Measurements from ENCODE around the gene POLG. TPM values are rescaled to one million over a fixed set of nuclear protein-coding genes. Genes with fewer than 3 reads are reported as not detected.

POLG gene
- total RNA-seq, 1 experiment from 2014 or later: 83.6 TPM

DNA sequence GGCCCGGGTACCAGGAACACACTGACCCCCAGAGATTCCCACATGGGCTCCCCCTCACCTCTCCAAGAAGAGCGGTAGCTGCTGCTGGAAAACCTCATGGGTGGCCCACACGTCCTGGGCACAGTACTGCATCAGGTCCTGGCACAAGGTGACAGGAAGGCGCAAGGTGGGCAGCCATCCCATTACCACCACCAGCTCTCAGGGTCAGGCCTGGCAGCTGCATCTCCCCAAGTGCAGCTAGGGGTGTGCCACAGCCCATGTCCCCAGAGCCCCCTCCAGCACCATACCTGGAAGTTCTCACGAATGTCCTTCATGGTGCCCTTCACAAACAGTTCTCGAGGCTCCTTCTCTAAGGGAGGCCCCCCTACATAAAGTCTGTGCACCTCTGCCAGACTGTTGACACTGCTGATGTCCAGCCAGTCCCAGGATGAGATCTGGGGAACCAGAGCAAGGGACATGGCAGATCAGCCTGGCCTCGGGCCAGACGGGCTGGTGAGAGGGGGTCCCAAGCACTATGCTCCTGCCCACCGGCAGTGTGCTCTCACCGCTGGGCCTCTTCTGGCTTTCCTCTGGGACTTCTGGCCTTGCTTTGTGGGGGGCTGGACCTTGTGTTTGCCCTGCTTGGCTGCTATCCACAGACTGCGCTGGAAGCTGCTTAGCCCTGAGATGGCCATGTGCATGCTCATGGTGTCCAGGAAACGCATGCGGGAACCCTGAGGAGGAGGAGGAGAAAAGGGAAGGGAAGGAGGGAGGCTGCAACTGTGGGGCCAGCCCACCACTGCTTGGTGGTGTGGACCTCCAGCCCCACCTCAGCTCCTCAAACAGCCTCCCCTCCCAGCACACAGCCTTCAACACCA lies 6.0 kb downstream of the POLG start:
- CTCF ChIA-PET: no interaction called here
- TF ChIP-seq, protein P1, sequence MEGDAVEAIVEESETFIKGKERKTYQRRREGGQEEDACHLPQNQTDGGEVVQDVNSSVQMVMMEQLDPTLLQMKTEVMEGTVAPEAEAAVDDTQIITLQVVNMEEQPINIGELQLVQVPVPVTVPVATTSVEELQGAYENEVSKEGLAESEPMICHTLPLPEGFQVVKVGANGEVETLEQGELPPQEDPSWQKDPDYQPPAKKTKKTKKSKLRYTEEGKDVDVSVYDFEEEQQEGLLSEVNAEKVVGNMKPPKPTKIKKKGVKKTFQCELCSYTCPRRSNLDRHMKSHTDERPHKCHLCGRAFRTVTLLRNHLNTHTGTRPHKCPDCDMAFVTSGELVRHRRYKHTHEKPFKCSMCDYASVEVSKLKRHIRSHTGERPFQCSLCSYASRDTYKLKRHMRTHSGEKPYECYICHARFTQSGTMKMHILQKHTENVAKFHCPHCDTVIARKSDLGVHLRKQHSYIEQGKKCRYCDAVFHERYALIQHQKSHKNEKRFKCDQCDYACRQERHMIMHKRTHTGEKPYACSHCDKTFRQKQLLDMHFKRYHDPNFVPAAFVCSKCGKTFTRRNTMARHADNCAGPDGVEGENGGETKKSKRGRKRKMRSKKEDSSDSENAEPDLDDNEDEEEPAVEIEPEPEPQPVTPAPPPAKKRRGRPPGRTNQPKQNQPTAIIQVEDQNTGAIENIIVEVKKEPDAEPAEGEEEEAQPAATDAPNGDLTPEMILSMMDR (IDR thresholded peaks at IDR 0.05; ENCODE audit: unreplicated experiment): no peak
- intact Hi-C loops (cut with micrococcal nuclease; ENCODE audit: unreplicated experiment): no loop called here
- no peak for DNase-seq
- Mint-ChIP-seq H3K9me3 (ENCODE audit: low read depth, unreplicated experiment) (no peaks in the 10 kb centered on the region), H3K4me1 (ENCODE audit: low read depth, unreplicated experiment) (peaks cover 27% of the 10 kb centered on the region), H3K36me3 (ENCODE audit: insufficient read depth, unreplicated experiment) (peaks cover 78% of the 10 kb centered on the region), H3K27ac (ENCODE audit: unreplicated experiment) (no peak overlapping the region), H3K27me3 (ENCODE audit: unreplicated experiment) (no peaks in the 10 kb centered on the region), H3K4me3 (ENCODE audit: low read depth, unreplicated experiment) (no peak overlapping the region)
- no TSS peak for BruUV-seq (replicated peaks)

DNA sequence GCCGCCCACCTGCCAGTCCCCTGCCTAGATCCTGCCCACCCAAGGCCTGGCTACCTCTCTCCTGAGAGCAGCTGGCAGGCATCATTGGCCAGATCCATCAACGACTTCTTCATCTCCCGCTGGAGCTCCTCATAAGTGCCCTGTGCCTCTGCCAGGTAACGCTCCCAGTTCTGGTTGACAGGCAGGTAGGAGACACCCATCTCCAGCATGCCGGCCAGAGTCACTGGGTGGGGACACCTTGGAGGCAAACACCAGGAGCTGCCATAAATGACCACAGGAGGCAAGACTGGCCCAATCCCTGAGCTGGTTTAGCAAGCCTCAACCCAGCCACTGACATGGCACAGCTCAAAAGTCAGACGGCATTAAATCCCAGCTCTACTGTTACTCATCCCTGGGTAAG lies 7.5 kb downstream of the POLG start:
- no peak overlapping the region for H3K27ac Mint-ChIP-seq (ENCODE audit: unreplicated experiment)

DNA sequence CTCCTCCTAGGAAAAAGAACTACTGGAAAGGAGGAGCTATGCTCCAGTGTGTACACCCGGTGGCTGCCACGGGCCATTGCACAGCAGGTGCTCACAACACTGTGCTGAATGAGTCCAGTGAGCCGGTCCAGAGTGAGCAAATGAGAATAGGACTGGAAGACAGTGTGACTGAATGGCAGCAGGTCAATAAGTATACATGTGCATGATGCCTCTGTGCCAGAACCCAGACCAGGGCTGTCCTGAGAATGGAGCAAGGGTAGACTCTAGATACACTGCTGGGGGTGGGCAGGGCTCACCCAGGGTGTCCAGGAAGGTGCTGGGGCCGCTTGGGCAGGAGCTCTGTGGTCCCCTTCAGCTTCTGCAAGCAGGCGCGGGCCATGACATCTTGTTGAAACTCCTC lies 8.3 kb downstream of the POLG start:
- Mint-ChIP-seq H3K4me1 (ENCODE audit: low read depth, unreplicated experiment) (peaks cover 18% of the 10 kb centered on the region), H3K4me3 (ENCODE audit: low read depth, unreplicated experiment) (no peak overlapping the region), H3K27me3 (ENCODE audit: unreplicated experiment) (no peaks in the 10 kb centered on the region), H3K36me3 (ENCODE audit: insufficient read depth, unreplicated experiment) (peaks cover 69% of the 10 kb centered on the region), H3K9me3 (ENCODE audit: low read depth, unreplicated experiment) (no peaks in the 10 kb centered on the region), H3K27ac (ENCODE audit: unreplicated experiment) (no peak overlapping the region)
- BruUV-seq (replicated peaks): no TSS peak
- intact Hi-C loops (cut with micrococcal nuclease; ENCODE audit: unreplicated experiment): no loop called here
- no peak for DNase-seq
- CTCF ChIA-PET: no interaction called here
- TF ChIP-seq, protein P1 (IDR thresholded peaks at IDR 0.05; ENCODE audit: unreplicated experiment): no peak

More for the DNA sequence above, 7.5 kb downstream of the POLG start:
- no TSS peak for BruUV-seq (replicated peaks)
- intact Hi-C loops (cut with micrococcal nuclease; ENCODE audit: unreplicated experiment): no loop called here
- H3K4me3 Mint-ChIP-seq (ENCODE audit: low read depth, unreplicated experiment): no peak overlapping the region
- no peaks in the 10 kb centered on the region for H3K9me3 Mint-ChIP-seq (ENCODE audit: low read depth, unreplicated experiment)
- H3K36me3 Mint-ChIP-seq (ENCODE audit: insufficient read depth, unreplicated experiment): peaks cover 75% of the 10 kb centered on the region
- DNase-seq: no peak
- H3K4me1 Mint-ChIP-seq (ENCODE audit: low read depth, unreplicated experiment): peaks cover 26% of the 10 kb centered on the region
- H3K27me3 Mint-ChIP-seq (ENCODE audit: unreplicated experiment): no peaks in the 10 kb centered on the region
- TF ChIP-seq, protein P1 (IDR thresholded peaks at IDR 0.05; ENCODE audit: unreplicated experiment): no peak
- CTCF ChIA-PET: no interaction called here

DNA sequence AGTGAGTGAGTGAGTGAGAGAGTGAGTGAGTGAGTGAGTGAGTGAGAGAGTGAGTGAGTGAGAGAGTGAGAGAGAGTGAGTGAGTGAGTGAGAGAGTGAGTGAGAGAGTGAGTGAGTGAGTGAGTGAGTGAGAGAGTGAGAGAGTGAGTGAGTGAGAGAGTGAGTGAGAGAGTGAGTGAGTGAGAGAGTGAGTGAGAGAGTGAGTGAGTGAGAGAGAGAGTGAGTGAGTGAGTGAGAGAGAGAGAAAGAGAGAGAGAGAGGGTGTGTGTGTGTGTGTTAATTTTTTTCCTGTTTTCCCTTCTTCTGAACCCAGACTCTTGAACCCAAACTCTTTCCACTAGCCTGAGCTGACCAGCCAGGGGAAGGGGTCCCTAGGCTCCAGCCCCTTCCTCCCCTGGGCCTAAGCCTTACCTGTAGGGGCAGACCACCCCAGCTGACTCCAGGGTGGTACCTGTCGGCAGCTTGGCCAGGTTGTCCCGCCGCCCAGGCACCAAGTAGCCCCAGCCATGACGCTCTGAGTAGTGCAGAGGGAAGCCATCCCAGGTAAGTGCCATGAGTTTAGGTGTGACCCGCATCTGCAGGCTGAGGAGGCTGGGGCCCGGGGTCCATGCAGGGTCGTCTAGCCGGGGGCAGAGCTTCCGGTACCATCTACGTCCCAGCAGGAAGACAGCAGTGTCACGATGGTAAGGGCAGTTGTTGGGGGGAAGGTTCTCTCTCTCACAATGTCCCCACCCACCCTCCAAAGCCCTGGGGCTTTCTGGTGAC lies 9.4 kb downstream of the POLG start:
- DNase-seq: no peak
- TF ChIP-seq, protein P1 (IDR thresholded peaks at IDR 0.05; ENCODE audit: unreplicated experiment): no peak
- H3K4me1 Mint-ChIP-seq (ENCODE audit: low read depth, unreplicated experiment): peaks cover 9% of the 10 kb centered on the region
- no peaks in the 10 kb centered on the region for H3K9me3 Mint-ChIP-seq (ENCODE audit: low read depth, unreplicated experiment)
- no peak overlapping the region for H3K27ac Mint-ChIP-seq (ENCODE audit: unreplicated experiment)
- intact Hi-C loops (cut with micrococcal nuclease; ENCODE audit: unreplicated experiment): no loop called here
- H3K4me3 Mint-ChIP-seq (ENCODE audit: low read depth, unreplicated experiment): no peak overlapping the region
- CTCF ChIA-PET: interaction anchor here (0.7 kb wide), 1 partner anchor 48 kb away, joined by 3 read pairs; no protein-coding TSS in a partner anchor
- no TSS peak for BruUV-seq (replicated peaks)
- peaks cover 64% of the 10 kb centered on the region for H3K36me3 Mint-ChIP-seq (ENCODE audit: insufficient read depth, unreplicated experiment)
- H3K27me3 Mint-ChIP-seq (ENCODE audit: unreplicated experiment): no peaks in the 10 kb centered on the region
